Neural cell (in vitro differentiated cells): ENCODE data around the gene LINC00237. TPM values are rescaled to one million over a fixed set of nuclear protein-coding genes. Genes with fewer than 3 reads are reported as not detected.

Experiments used
- polyA plus RNA-seq: library from polyadenylated mRNA; depleted of rRNA; stranded (reverse); fragments of >200 nt; gene quantifications from 2 replicates; pipeline ENCODE4 v1.2.3, GENCODE V29; 2014
- small RNA-seq, 3 experiments: library from RNA; depleted of rRNA; stranded (forward); fragments of <200 nt; gene quantifications; one replicate each; pipeline ENCODE3, GENCODE V24; 2012

LINC00237 gene
- polyA plus RNA-seq, 1 donor from 2014 or later: not detected

Small RNAs within 50 kb of the gene (small RNA-seq; reads per million reads assigned to genes)
- gene RNA5SP477: 0 reads per million in 3 experiments

Other genes starting within 250 kb of the LINC00237 start
- 2.1 and 3.6 TPM in 2 replicates for gene KIZ, start 19.7 kb upstream of the LINC00237 start, polyA plus RNA-seq
- gene XRN2, start 197.0 kb upstream of the LINC00237 start, polyA plus RNA-seq: 138 and 142 TPM in 2 replicates